NCI-H1048 (cell line): Measurements from ENCODE around the gene CD47.

Experiments
- DNase-seq: peaks from one replicate; lab custom pipeline; 2025; lab: John Stamatoyannopoulos, UW

CD47 gene

DNA sequence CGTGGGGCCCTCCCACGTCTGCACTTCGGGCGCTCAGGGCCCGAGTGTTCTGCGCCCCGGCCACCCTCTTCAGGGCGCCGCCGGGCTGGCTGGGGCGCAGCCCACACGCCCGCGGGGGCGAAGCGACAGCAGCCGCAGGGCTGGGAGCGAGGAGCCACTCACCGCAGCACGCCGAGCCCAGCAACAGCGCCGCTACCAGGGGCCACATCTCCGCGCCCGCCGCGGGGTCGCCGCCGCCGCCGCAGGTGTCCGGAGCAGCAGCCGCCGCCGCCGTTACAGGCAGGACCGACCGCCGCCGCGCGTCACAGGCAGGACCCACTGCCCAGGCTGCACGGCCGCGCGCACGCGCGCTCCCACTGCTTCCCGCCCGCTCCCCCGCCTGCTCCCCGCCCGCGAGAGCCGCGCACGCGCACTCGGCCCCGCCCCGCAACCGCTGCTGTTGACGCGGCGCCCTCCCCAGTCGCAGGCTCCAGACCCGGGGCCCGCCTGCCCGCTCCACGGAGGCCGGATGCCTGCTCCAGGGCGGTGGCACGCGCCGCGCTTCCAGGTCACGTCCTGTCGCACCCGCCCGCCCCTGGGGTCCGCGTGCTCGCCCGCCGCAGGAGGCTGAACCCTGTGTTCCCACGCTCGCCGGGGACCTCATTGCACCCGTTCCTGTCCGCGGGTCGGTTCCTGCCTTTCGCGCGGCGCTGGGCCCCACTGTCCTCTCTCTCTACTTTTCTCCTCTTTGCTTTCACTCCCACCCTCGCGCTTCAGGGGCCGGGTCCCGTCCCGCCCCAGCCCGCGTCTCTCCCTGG lies at the start of gene CD47:
Gene CD47 (minus strand): TSS at position 331 of the 797 bp plus-strand sequence. CDS start 123 bp downstream, at position 208.
- DNase-seq = peak; percentile 82

DNA sequence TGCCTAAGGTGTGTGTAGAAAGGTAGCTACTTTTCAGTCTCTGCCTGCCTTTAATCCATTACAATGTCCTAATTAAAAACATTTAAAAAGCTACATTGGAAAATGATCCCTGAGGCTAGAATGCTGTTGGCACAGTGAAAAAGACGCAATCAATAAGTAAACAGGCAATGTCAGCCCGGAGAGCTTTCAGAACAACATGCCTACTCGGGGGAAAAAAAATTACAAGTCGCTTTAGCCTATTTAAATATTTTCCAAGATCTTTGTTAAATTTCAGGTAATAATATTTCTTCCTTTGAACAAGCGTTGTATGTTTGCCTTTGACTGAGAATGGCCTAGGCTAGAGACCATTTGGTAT lies 46.6 kb upstream of the CD47 start:
- DNase-seq = no peak

DNA sequence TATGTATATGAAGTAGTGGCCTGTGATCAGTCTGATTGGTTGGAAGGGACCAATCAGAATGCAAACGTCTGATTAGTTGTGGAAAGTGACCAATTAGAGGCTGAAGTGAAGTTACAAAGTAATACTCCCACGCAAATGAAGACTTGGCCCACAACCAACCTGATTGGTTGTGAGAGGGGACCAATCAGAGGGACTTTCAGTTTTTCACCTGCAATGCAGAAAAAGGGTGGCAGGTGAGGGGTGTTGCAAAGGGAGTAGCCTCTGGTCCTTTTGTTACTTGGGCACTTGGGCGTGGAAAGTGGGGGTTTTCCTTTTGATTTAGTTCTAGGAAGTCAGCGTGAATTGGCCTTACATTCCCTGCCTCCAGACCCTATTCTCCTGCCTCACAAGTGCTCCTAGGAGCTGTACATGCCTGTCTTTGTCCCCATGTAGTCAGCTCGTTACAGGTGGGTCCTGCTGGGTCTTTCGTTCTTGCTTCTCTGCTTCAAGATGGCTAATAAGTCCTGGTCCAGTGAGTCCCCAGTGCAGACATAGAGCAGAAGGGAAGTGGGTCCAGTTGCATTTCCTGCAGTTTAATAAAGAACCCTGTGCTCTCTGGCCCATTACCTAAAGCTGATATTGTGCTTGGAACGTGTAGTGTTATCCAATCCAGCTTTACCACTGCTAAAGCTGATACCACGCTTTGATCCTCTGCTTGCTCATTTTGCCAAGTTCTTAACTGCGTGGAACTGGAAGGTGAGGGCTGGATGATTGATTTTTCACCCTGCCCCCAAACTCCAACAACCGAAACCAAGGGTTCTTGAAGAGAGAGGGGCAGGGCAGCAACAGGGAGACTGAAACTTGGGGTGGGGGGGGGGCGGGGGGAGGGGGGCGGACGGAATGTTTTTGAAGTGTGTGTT lies 46.0 kb upstream of the CD47 start:
- DNase-seq = no peak

DNA sequence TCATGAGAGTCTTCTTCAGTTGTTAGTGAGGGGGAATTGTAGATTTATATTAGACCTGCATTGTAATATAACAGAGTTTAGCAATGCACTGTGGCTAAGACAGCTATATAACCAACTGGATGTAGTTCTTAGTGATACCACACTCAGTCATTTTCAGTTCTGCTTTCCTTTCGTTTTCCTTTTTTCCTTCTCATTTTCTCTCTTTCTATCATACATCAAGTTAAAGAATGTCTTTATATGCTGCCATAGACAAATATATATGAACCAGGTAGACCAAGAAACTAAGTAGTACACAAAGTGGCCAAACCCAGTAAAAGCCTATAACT lies 43.7 kb upstream of the CD47 start:
- no peak for DNase-seq

DNA sequence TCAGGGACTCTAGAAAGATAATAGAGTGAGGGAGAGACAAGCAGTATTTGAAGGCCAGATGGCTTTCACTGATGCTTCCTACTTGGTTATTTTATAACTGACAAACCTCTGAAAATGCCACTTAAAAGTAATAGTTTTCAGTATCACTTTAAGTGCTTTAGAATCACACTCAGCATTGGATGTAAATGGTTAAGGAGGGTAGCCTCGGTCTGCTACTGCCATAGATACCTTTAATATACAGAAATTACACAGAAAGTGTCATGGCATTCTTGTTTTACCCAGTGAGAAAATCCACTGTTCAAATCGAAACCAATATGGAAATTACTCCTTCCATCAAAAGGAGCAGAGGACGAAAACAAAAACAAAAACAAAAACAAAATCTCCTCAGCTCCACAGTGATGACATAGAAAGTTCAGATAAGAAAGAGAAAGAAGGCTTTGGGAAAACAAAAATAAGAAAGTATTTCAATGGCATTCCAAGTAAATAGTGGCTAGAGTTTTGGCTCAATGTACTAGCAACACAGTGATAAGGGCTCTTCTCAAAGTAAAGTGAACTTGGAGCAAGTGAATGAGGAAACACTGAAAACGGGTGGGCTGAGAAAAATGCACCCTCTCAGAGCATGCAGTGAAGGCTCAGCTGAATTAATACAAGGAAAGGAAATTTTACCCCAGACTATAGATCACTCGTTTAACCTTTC lies 43.2 kb upstream of the CD47 start:
- DNase-seq = no peak

DNA sequence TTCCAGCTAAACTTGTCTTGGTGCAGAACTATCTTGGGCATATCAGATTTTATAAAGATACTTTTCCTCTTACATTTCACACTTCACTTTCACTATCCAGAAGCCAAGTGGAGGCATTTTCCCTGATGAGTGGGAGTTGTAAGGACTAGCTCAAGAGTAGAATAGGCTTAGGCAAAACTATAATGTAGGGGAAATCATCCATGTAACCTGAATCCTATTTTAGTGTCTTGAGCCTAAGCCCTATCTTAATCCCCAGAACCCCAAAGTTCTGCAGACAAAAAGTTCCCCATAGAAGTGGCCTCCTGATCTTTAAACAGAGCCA lies 42.2 kb upstream of the CD47 start:
- DNase-seq = no peak

DNA sequence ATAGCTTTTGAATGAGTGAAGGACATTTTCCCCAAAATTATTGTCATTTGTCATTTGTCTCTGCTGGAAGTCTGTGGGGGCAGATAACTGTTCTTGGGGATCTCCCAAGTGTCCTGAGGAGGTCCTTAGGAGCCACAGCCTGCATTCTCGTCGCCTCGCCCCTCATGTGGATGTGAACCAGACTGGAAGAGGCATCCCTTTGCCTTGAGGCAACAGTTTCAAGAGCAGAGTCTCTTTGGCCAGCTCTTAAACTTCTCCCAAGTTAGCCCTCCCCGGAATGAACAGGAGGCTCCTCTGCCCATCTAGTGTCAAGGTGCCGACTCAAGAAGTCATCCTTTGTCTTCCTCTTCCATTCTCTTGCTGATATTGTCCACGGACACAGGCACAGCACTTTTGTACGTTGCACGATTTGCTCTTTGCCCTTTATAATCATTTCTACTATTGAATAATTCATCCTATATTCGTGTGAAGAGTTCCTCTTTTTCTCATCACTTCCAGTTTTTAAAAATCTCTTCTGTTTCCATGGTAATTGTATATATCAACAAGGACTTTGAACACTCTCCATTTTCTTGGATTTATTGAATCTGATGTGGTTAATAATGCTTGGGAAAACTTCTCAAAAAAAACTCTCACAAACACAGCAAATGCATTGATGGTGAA lies 40.8 kb upstream of the CD47 start:
- DNase-seq = no peak

DNA sequence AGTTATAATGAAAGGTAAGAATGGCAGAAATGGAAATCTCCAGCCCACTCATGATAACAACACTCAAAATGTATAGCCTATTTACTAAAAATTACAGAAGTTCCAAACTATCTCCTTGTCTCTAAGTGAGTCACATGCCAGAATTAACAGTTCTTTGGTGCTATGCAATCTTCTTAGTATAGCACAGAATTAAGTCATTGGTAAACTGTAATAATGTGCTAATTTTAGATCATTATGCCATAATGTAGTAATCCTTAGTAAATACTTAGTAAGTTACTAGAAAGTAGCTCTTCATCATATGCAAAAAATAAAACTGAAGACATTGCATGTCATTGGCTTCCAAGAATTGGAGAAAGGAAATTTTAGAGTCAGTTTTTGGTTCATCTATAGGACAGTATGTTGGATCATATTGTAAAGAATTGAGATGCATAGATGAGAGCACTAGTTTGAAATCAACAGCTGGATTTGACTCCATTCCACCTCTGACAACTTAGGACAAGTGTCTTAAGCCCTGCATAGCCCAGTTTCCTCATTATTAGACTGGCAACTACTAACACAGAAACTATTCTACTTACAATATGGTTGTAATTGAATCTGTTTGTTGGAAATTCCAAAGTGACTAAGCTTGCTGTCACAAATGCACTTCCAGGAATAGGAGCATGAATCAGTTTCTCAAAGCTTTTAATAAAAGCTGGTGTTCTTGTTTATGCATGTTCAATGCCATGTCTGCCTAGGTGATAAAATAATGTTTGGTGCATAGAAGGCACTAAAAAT lies 40.1 kb upstream of the CD47 start:
- no peak for DNase-seq

DNA sequence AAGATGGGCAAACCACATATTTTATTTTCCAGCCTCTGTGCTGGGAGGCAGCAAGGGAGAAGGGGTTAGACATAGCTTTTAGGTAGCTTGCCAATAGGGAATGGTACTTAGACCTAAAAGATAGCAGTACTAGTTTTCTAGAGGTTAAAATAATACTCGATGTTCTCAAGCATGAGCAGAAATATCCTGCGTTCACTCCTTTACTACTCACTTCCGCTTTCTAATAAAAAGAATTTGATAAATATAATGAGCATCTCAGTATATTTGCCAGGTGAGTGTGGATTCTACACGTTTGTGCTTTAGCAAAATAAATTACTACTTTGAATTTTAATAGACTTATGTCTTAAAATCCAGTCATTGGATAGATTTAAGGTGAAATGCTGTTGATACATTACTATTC lies 39.4 kb upstream of the CD47 start:
- DNase-seq = no peak

DNA sequence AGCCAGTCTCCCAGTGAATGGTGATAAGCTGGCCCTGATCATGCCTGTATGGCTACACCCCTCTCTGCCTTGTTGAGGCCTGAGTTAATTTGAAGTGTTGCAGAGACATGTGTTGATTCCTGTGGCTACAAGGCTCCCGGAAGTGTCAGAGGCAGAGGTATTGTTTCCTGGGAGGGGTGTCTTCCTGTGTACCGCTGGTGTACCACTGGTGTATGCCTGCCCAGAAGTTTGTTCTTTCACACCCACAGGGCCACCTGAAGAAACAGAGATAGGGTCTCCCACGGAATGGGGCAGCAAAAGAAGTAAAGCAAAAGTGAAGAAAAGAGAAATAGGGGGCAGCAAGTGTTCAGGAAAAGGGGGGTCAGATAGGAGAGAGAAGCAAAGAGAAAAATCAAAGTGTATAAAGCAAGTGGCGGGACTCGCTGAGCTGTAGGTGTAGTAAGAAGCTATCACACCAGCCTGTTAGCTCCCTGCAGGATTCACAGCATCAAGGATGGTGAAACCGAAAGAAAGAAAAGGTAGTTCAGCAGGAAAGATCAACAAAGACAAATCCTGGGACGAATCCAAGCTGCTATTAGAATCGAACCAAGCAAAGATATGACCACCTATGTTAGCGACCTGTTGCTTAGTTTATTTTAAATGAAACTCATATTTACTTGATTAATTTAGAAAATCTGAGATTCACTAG lies 36.6 kb upstream of the CD47 start:
- no peak for DNase-seq

DNA sequence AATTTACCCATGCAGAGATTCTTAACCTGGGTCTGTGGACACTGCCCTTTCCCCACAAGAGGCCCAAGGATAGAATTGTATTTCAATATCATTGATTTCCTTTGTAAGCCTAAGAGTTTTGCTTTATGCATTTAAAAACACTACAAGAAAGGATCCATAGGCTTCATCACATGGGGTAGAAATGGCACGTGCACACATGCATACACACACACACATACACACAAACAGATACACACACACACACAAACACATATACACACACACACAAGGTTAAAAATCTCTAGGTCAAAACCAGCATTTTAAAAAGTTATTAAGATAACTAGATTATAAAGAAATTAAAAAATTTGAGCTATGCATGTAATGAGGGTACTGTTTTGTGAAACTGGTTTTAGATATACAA lies 35.5 kb upstream of the CD47 start:
- DNase-seq = no peak

DNA sequence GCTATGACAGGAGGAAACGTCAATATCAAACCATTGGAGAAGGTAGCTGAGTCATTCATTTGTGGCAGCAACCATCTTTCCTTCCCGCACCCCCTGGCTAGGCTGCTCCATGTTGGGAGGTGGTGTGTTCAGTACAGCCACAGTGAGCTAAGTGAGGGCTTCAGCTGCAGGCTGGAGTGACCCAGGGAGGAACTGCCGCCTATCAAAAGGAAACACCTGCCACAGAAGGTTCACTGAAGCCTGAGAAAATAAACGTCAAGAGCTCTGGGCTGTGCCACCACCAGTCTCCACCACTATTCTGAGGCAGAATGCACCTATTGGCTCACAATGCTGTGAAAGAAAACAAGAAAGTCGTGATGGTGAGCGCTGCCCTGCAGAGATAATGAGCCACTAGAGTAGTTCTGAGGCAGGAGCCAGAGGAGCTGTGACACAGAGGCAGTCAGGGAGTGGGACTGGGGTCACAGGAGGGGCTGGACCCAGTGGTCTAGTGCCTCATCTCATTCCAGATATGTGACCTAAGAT lies 34.8 kb upstream of the CD47 start:
- DNase-seq = no peak

DNA sequence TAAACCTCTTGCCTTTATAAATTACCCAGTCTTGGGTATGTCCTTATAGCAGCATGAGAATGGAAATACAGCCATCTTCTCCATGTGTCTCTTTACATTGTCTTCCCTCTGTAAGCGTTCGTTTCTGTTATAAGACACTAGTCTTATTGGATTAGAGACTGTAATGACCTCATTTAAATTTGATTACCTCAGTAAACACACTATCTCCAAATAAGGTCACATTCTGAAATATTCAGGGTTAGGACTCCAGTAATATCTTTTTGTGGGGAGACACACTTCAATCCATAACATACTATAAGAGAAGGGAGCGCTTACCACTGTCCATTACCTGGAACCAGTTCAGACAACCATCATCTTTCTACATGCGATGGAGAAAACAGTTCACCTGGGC lies 34.3 kb upstream of the CD47 start:
- DNase-seq = no peak

DNA sequence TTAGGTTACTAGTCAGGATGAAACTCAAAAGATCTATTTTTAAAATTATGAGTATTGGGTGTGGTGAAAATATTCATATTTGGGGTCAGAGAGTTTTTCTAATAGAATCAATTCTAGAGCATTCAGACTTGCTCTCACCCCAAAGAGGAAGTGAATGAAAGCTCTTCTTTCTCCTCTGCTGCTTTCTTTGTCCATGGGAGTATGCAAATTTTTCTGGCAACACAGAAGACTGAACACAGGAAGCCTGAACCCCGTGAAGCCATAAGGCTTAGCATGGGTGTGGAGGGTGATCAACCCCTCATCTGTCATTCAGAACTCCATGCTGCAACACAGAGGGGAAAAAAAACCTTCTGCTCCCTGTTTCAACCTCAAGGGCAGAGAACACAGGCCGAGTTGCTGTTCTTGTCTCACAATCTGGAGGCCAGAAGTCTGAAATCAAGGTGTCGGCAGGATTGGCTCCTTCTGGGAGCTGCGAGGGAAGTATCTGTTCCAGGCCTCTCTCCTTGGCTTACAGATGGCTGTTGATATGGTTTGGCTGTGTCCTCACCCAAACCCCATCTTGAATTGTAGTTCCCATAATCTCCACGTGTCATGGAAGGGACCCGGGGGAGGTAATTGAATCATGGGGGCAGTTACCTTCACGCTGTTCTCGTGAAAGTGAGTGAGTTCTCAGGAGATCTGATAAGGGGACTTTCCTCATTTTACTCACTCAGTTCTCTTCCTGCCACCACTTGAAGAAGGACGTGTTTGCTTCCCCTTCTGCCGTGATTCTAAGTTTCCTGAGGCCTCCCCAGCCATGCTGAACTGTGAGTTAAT lies 33.7 kb upstream of the CD47 start:
- DNase-seq = peak; percentile 38

DNA sequence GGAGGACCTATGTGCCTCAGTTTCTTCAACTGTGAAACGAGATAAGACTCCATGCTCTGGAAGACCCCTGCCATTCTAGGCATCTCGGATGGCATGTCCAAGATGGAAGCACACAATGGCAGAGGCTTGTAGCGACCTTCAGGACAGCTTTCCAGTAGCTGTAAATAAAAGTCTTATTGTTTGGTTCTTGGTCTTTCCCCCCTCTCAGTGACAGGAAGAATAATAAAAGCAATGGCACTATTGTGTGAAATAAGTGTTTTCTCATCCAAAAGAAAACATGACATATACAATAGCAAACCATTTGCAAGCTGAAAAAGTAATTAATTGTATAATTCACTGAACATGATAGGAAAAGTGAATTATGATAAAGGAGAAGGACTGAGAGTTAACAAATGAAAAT lies 32.5 kb upstream of the CD47 start:
- DNase-seq = no peak

DNA sequence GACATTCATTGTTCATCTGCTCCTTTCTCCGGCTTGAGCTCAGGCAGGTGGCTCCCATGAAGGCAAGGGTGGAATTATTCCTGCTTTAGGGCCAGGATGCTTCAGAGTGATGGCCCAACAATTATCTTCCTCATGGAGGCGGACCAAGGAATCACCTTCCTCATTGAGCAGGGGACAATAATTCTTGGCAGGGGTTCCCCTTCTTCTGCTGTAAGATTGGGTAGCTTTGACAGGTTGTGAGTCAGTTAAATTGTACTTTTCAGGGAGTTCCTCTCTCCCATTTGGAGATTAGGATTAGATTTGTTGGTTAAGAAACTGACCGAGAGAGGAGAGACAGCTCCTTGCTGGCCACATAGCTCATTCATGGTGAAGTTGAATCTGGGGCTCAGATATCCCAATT lies 31.4 kb upstream of the CD47 start:
- no peak for DNase-seq

DNA sequence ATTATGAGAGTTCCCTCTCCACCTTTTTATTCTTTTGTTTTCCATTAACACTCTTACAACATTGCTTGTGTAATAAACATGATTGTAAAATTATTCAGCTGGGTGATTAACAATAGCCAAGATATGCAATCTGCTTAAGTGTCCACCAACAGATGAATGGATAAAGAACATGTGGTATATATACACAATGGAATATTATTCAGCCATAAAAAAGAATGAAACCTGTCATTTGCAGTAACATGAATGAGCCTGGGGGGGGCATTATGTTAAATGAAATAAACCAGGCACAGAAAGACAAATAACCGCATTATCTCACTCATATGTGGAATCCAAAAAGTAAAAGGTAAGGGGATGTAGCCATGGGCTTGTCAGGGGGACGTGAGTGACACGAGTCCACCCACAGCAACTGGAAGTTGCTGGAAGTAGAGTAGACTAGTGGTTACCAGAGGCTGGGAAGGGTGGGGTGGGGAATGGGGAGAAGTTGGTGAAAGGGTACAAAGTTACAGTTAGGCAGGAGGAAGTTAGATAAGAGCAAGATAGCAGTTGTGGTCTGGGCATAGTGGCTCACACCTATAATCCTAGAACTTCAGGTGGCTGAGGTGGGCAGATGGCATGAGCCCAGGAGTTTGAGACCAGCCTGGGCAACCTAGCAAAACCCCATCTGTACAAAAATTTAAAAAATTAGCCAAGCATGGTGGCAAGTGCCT lies 28.7 kb upstream of the CD47 start:
- DNase-seq = no peak

DNA sequence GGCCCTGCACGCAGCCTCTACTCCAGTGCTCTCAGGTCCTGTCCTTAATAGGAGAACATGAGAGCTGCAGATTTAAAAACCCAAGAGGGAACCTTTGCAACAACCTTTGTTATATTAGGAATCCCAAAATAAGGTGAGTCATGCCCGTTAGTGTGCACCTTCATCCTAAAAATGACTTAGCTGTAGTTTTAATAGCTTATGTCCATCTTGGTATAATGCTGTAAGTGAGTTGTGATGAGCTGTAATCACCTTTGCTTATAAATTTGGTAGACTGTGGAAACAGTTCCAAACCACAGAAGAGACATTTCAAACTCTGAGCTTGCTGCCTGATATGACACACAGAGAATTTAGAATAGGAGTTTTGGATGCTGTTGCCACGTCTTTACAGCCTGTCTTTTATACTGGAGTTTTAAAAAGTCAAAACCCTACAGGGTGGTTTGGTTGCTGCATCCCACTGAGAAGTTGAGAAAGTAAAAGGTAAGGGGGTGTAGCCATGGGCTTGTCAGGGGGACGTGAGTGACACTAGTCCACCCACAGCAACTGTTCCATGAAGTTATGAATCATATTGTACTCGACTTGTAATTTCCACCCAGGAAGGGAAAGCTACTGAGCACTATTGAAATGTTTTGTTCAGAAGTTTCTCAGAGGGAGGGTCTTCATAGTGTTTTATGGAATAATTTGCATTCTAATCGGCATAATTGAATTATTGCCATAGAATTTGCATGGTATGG lies 27.4 kb upstream of the CD47 start:
- DNase-seq = peak; percentile 53
